Trophoblast cell (in vitro differentiated cells and primary cell): Measurements from ENCODE around the gene USP7.

ENCODE experiments used
- DNase-seq, 2 donors: peaks; one replicate each; pipeline ENCODE4 v3.0.0-alpha.2; 2016
- H2AFZ ChIP-seq: 2 replicates; pipeline ENCODE4 v1.6.1; 2013; ENCODE audit warnings: low read length, moderate library complexity, mild to moderate bottlenecking; ENCODE audit not compliant: insufficient read depth, poor library complexity
- H2AK5ac ChIP-seq: 2 replicates; pipeline ENCODE4 v1.6.1; 2013; ENCODE audit warnings: mild to moderate bottlenecking, low read length
- H2BK120ac ChIP-seq: 2 replicates; pipeline ENCODE4 v1.6.1; 2013; ENCODE audit warnings: low read length, mild to moderate bottlenecking, moderate library complexity; ENCODE audit not compliant: insufficient read depth, poor library complexity
- H2BK12ac ChIP-seq: 2 replicates; pipeline ENCODE4 v1.6.1; 2013; ENCODE audit warnings: mild to moderate bottlenecking, low read length, moderate library complexity
- H2BK5ac ChIP-seq: 2 replicates; pipeline ENCODE4 v1.6.1; 2013; ENCODE audit warnings: low read length, low read depth, moderate library complexity, mild to moderate bottlenecking; ENCODE audit not compliant: poor library complexity
- H3K14ac ChIP-seq: 2 replicates; pipeline ENCODE4 v1.6.1; 2013; ENCODE audit warnings: mild to moderate bottlenecking, low read length
- H3K18ac ChIP-seq: 2 replicates; pipeline ENCODE4 v1.6.1; 2013; ENCODE audit warnings: mild to moderate bottlenecking, low read length
- H3K23ac ChIP-seq: 2 replicates; pipeline ENCODE4 v1.6.1; 2013; ENCODE audit warnings: low read length
- H3K27ac ChIP-seq: 2 replicates; pipeline ENCODE4 v1.5.1; 2013; ENCODE audit warnings: low read depth, mild to moderate bottlenecking, inconsistent platforms, low read length, moderate library complexity
- H3K27me3 ChIP-seq: 2 replicates; pipeline ENCODE4 v1.6.1; 2013; ENCODE audit warnings: inconsistent platforms, mild to moderate bottlenecking, low read length, moderate library complexity; ENCODE audit not compliant: insufficient read depth
- H3K36me3 ChIP-seq, 2 experiments: 1 replicate in 1 of 2; 2 replicates in 1 of 2; pipeline ENCODE4 v1.6.1; 2013; ENCODE audit warnings: low read length in 2 of 2, mild to moderate bottlenecking in 2 of 2, moderate library complexity in 1 of 2; ENCODE audit not compliant: insufficient read depth in 2 of 2, control insufficient read depth in 1 of 2
- H3K4ac ChIP-seq: 2 replicates; pipeline ENCODE4 v1.6.1; 2013; ENCODE audit warnings: low read depth, mild to moderate bottlenecking, low read length, moderate library complexity
- H3K4me1 ChIP-seq, 2 experiments: 1 replicate in 1 of 2; 2 replicates in 1 of 2; pipeline ENCODE4 v1.6.1; 2013; ENCODE audit warnings: low read length in 2 of 2, mild to moderate bottlenecking in 2 of 2, moderate library complexity in 1 of 2; ENCODE audit not compliant: insufficient read depth in 2 of 2, control insufficient read depth in 1 of 2
- H3K4me2 ChIP-seq: 2 replicates; pipeline ENCODE4 v1.6.1; 2013; ENCODE audit warnings: inconsistent platforms, mild to moderate bottlenecking, low read length, moderate library complexity
- H3K4me3 ChIP-seq: 2 replicates; pipeline ENCODE4 v1.5.1; 2013; ENCODE audit warnings: mild to moderate bottlenecking, low read depth, low read length, inconsistent platforms
- H3K79me1 ChIP-seq: one replicate; pipeline ENCODE4 v1.6.1; 2013; ENCODE audit warnings: low read length
- H3K79me2 ChIP-seq: 2 replicates; pipeline ENCODE4 v1.6.1; 2013; ENCODE audit warnings: low read length, mild to moderate bottlenecking; ENCODE audit not compliant: control insufficient read depth, insufficient read depth, poor library complexity
- H3K9ac ChIP-seq: 2 replicates; pipeline ENCODE4 v1.6.1; 2013; ENCODE audit warnings: mild to moderate bottlenecking, low read length
- H3K9me3 ChIP-seq: 2 replicates; pipeline ENCODE4 v1.6.1; 2013; ENCODE audit warnings: low read depth, mild to moderate bottlenecking, control low read depth, inconsistent platforms, low read length; ENCODE audit not compliant: insufficient read depth
- H4K12ac ChIP-seq: 2 replicates; pipeline ENCODE4 v1.6.1; 2013; ENCODE audit warnings: low read depth, mild to moderate bottlenecking, low read length, moderate library complexity
- H4K8ac ChIP-seq: 2 replicates; pipeline ENCODE4 v1.6.1; 2013; ENCODE audit warnings: low read depth, mild to moderate bottlenecking, low read length, moderate library complexity
- H4K91ac ChIP-seq: one replicate; pipeline ENCODE4 v1.6.1; 2013; ENCODE audit warnings: low read depth, mild to moderate bottlenecking, low read length, moderate library complexity
- WGBS: extraction: QIAGEN DNeasy Blood & Tissue Kit; methylation state at CpG from one replicate; pipeline ENCODE4 v1.1.7; 2013; ENCODE audit warnings: missing lambda C conversion rate; ENCODE audit not compliant: insufficient read length, insufficient coverage; ENCODE audit errors: extremely low coverage; 5-methylcytosine and 5-hydroxymethylcytosine counted together

The USP7 gene

DNA sequence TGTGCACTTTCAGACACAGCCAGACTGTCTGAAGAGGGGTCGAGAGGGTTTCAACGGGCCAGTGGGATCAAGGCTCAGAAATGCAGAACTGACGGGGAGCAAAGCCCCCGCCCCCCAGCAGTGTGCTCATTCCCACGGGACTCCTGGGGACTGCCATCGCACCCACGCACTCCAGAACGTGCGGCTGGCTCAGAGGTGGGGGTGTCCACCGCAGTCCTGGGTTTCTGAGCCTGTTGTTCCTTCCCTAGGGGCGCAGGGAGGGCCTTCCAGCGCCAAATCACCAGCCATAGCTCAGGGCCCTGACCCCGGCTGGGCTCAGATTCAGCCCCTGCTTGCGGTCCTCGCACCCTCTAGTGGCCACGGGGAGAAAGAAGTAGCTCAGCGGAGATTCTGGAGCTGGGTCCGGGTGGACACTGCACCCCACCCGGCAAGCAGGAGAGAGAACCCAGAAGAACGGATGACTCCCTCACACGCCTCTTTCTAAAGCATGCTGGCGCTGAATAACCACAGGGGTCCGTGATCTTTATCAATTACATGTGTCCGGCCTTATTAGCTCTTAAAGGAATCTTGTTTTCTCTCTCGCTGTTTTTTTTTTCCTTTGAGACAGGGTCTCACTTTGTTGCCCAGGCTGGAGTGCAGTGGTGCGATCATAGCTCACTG lies 45.0 kb upstream of the USP7 start:
- no peak overlapping the region for H3K23ac ChIP-seq
- peak; percentile 62 to 84 for DNase-seq
- no peak overlapping the region for H2AK5ac ChIP-seq
- no peak overlapping the region for H3K4ac ChIP-seq
- H3K27me3 ChIP-seq = no peaks in the 10 kb centered on the region
- H3K27ac ChIP-seq = no peak overlapping the region
- H3K18ac ChIP-seq = no peak overlapping the region
- peak overlapping the region; percentile 61 for H2AFZ ChIP-seq
- no peak overlapping the region for H3K4me3 ChIP-seq
- H4K91ac ChIP-seq = no peak overlapping the region
- no CpG with 5 or more reads among the region's 26 CpGs for whole genome bisulfite sequencing
- no peak overlapping the region for H2BK120ac ChIP-seq
- no peak overlapping the region for H3K14ac ChIP-seq
- no peak overlapping the region for H2BK12ac ChIP-seq
- no peaks in the 10 kb centered on the region for H3K79me2 ChIP-seq
- H3K36me3 ChIP-seq = no peaks in the 10 kb centered on the region
- no peaks in the 10 kb centered on the region for H3K9me3 ChIP-seq
- peak overlapping the region; percentile 55 for H3K4me2 ChIP-seq
- H3K9ac ChIP-seq = no peak overlapping the region
- no peak overlapping the region for H2BK5ac ChIP-seq
- H3K4me1 ChIP-seq = peaks cover 0 to 2% of the 10 kb centered on the region in 2 experiments
- H4K8ac ChIP-seq = no peak overlapping the region
- H3K79me1 ChIP-seq = no peaks in the 10 kb centered on the region
- no peak overlapping the region for H4K12ac ChIP-seq

DNA sequence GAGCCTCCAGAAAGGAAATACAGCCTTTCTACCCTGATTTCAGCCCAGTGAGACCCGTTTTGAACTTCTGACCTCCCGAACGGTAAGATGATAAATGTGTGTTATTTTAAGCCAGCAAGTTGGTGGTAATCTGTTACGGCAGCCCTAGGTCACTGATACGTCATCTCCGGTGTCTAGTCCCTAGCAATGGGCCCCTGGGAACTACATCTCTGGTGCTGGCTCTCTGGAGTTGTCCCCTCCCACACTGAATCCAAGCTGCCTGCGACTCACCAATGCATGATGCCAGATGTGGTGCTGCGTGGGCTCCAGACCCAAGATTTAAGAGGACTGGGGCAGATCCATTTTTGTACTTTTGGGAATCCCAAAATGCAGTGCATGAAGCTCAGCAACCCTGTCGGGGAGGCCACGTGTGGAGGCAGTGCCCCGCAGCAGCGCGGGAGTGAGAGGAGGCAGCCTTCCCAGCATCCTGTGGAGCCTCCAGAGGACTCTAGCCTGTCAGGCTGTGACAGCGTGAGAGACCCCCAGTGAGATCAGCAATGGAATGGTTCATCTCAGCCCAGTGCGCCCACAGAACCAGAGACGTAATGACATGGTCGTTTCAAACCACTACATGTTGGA lies 43.6 kb upstream of the USP7 start:
- Histone ChIP-seq H4K8ac (no peak overlapping the region), H3K27me3 (no peaks in the 10 kb centered on the region), H2BK5ac (no peak overlapping the region), H3K23ac (no peak overlapping the region), H2AK5ac (no peak overlapping the region), H3K4me2 (no peak overlapping the region), H3K4me3 (no peak overlapping the region), H4K91ac (no peak overlapping the region), H3K4me1 (peaks cover 0 to 2% of the 10 kb centered on the region in 2 experiments), H3K9me3 (no peaks in the 10 kb centered on the region), H2AFZ (no peak overlapping the region), H2BK12ac (no peak overlapping the region), H4K12ac (no peak overlapping the region), H3K4ac (no peak overlapping the region), H3K14ac (no peak overlapping the region), H3K79me1 (no peaks in the 10 kb centered on the region), H3K9ac (no peak overlapping the region), H3K27ac (no peak overlapping the region), H3K18ac (no peak overlapping the region), H3K36me3 (no peaks in the 10 kb centered on the region), H3K79me2 (no peaks in the 10 kb centered on the region), H2BK120ac (no peak overlapping the region)
- no CpG with 5 or more reads among the region's 17 CpGs for WGBS
- no peak for DNase-seq

DNA sequence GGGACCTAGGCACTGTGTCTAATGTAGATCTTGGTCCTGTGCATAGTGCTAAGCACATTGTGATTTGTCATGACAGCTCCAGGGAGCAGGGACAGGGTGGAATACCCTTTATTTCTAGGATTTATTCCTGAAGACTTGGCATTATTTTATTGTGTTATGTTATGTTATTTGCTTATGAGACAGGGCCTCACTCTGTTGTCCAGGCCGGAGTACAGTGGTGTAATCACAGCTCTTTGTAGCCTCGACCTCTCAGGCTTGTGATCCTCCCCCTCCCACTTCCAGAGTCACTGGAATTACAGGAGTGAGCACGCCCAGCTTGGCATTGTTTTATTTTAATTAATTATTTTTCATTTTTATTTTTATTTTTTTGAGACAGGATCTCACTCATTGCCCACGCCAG lies 40.5 kb upstream of the USP7 start:
- Histone ChIP-seq H4K12ac (no peak overlapping the region), H4K8ac (no peak overlapping the region), H2AFZ (no peak overlapping the region), H2BK120ac (no peak overlapping the region), H3K4ac (no peak overlapping the region), H3K9ac (no peak overlapping the region), H3K4me1 (peaks cover 0 to 2% of the 10 kb centered on the region in 2 experiments), H3K9me3 (no peaks in the 10 kb centered on the region), H2BK5ac (no peak overlapping the region), H3K4me2 (no peak overlapping the region), H3K79me2 (no peaks in the 10 kb centered on the region), H3K23ac (no peak overlapping the region), H3K36me3 (no peaks in the 10 kb centered on the region), H4K91ac (no peak overlapping the region), H3K18ac (no peak overlapping the region), H3K4me3 (no peak overlapping the region), H2AK5ac (no peak overlapping the region), H3K27me3 (no peaks in the 10 kb centered on the region), H3K79me1 (no peaks in the 10 kb centered on the region), H3K14ac (no peak overlapping the region), H2BK12ac (no peak overlapping the region), H3K27ac (no peak overlapping the region)
- DNase-seq = no peak
- no CpG with 5 or more reads among the region's 4 CpGs for WGBS

DNA sequence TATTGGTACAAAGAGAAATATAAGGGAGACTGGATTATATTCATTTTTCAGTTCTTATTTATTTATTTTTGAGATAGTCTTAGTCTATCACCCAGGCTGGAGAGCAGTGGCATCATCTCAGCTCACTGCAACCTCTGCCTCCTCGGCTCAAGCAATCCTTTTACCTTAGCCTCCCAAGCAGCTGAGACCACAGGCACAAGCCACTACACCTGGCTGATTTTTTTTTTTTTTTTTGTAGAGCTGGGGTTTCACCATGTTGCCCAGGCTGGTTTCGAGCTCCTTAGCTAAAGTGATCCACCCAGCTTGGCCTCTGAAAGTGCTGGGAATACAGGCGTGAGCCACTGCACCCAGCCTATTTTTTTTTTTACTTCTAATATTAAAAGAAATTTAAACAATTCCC lies 40.1 kb upstream of the USP7 start:
- Histone ChIP-seq H3K79me1 (no peaks in the 10 kb centered on the region), H2BK12ac (no peak overlapping the region), H3K23ac (no peak overlapping the region), H2AK5ac (no peak overlapping the region), H3K9ac (no peak overlapping the region), H4K91ac (no peak overlapping the region), H3K27me3 (no peaks in the 10 kb centered on the region), H3K4ac (no peak overlapping the region), H3K18ac (no peak overlapping the region), H3K9me3 (no peaks in the 10 kb centered on the region), H2BK5ac (no peak overlapping the region), H3K79me2 (no peaks in the 10 kb centered on the region), H2BK120ac (no peak overlapping the region), H3K27ac (no peak overlapping the region), H3K4me1 (peaks cover 0 to 2% of the 10 kb centered on the region in 2 experiments), H3K14ac (no peak overlapping the region), H2AFZ (no peak overlapping the region), H3K4me3 (no peak overlapping the region), H3K36me3 (no peaks in the 10 kb centered on the region), H4K12ac (no peak overlapping the region), H4K8ac (no peak overlapping the region), H3K4me2 (no peak overlapping the region)
- DNase-seq = no peak
- WGBS = no CpG with 5 or more reads among the region's 3 CpGs
